SK-N-SH treated with all-trans-retinoic acid at 6 μM for 48 hours (cell line): ENCODE results near the gene ACSL1.
"Not testable (repeated sequence)": the region's sequence is repeated elsewhere in the genome, so short reads cannot be mapped to it uniquely, and the experiment has no call there.

Experiments used
- ARNTL ChIP-seq: fragments of 450-650 bp; formaldehyde crosslinking; IDR thresholded peaks from 2 replicates; pipeline ENCODE4 v1.5.0; 2020; ENCODE audit warnings: low read depth, mild to moderate bottlenecking, moderate library complexity, borderline replicate concordance
- ZNF8 ChIP-seq: fragments of 450-650 bp; formaldehyde crosslinking; IDR thresholded peaks from 2 replicates; pipeline ENCODE4 v1.5.0; 2020; ENCODE audit warnings: mild to moderate bottlenecking, moderate library complexity

GRCh38 chr4:184839075-184839399, 13.3 kb upstream of the ACSL1 start:
- not testable (repeated sequence) for TF ChIP-seq ZNF8, ARNTL (CRISPR knock-in tag)
